ENCODE data around the gene SLC30A5. TPM values are rescaled to one million over a fixed set of nuclear protein-coding genes. Genes with fewer than 3 reads are reported as not detected.

Gene SLC30A5
- total and polyA plus RNA-seq, 2 of the 13 experiments (the other 11 are each of a cell fraction or from before 2014, with no cell fraction given) = 46.0 to 53.6 TPM

GRCh38 chr5:69090158-69090557, 3.7 kb upstream of the SLC30A5 start:
- DNase-seq (ENCODE audit: low spot score) (no peak), ATAC-seq (no peak), FAIRE-seq (no peak)
- no TSS peak for BruUV-seq (replicated peaks)
- Histone ChIP-seq H3K4me2 (ENCODE audit: low read depth, low read length) (no peak overlapping the region), H4K20me1 (ENCODE audit: insufficient read depth, low read length) (no peaks in the 10 kb centered on the region), H3K4me1 (ENCODE audit: insufficient read depth, low read length) (peaks cover 21% of the 10 kb centered on the region), H3K79me2 (ENCODE audit: insufficient read depth, low read length) (peaks cover 10% of the 10 kb centered on the region), H3K9me3 (ENCODE audit: low read length) (no peaks in the 10 kb centered on the region), H2AFZ (ENCODE audit: low read length) (no peak overlapping the region), H3K9ac (ENCODE audit: insufficient read depth, low read depth, low read length) (no peak overlapping the region), H3K4me3 (replicated peaks in 1 of 3; ENCODE audit: insufficient read depth in 1 of 3, low read depth in 2 of 3, low read length in 3 of 3) (no peak overlapping the region), H3K27me3 (ENCODE audit: control insufficient read depth in 1 of 2, insufficient read depth in 2 of 2, low read length in 2 of 2) (no peaks in the 10 kb centered on the region), H3K36me3 (replicated peaks in 1 of 2; ENCODE audit: control insufficient read depth in 1 of 2, insufficient read depth in 2 of 2, low read length in 2 of 2) (no peaks in the 10 kb centered on the region), H3K27ac (ENCODE audit: extremely low read length, insufficient read depth, low read length) (no peak overlapping the region)
- TF ChIP-seq ZNF773 (CRISPR knock-in tag; IDR thresholded peaks at IDR 0.05; ENCODE audit: borderline replicate concordance) (no peak), DZIP1 (CRISPR knock-in tag; IDR thresholded peaks at IDR 0.05) (no peak), ZEB1 (IDR thresholded peaks at IDR 0.05; ENCODE audit: insufficient replicate concordance, low read depth) (no peak), CEBPG (CRISPR knock-in tag; IDR thresholded peaks at IDR 0.05) (no peak), ZNF383 (CRISPR knock-in tag; IDR thresholded peaks at IDR 0.05; ENCODE audit: borderline replicate concordance) (no peak), TEAD3 (CRISPR knock-in tag; optimal IDR thresholded peaks at IDR 0.05; ENCODE audit: borderline replicate concordance) (no peak), PHF5A (CRISPR knock-in tag; IDR thresholded peaks at IDR 0.05; ENCODE audit: low read depth, unreplicated experiment) (no peak), ZBTB2 (CRISPR knock-in tag; IDR thresholded peaks at IDR 0.05; ENCODE audit: low read depth) (no peak), ZNF296 (CRISPR knock-in tag; conservative IDR thresholded peaks at IDR 0.05) (no peak), ZNF224 (CRISPR knock-in tag; IDR thresholded peaks at IDR 0.05) (no peak), BHLHE40 (IDR thresholded peaks at IDR 0.05; ENCODE audit: low read length) (no peak), HDAC2 (CRISPR knock-in tag; IDR thresholded peaks at IDR 0.05) (no peak), UBTF (CRISPR knock-in tag; IDR thresholded peaks at IDR 0.05) (no peak), FIP1L1 (IDR thresholded peaks at IDR 0.05; ENCODE audit: borderline replicate concordance, insufficient read depth, low read depth, low read length) (no peak), ZNF121 (CRISPR knock-in tag; IDR thresholded peaks at IDR 0.05) (no peak), RAD21 (CRISPR knock-in tag; IDR thresholded peaks at IDR 0.05) (no peak), NFE2L2 (IDR thresholded peaks at IDR 0.05; ENCODE audit: low read length) (no peak)
- in situ Hi-C loops (cut with HindIII; ENCODE audit: extremely low pct_ligation_motif_present, low pct_unique_long_range_greater_than_20kb) = loop anchor here (10.0 kb wide), 1 partner anchor 245 kb away; the partner anchor contains the start of gene CCDC125
- intact Hi-C loops (cut with micrococcal nuclease; ENCODE audit: unreplicated experiment) = loop anchor here (5.0 kb wide), 1 partner anchor 127 kb away; a partner anchor contains a TSS
- 65% methylated on average over 3 of the region's 3 CpGs for WGBS (ENCODE audit: low lambda C conversion rate)
- ChIA-PET CTCF (ENCODE audit: low intra/inter-chr PET ratio, low total read pairs) (no interaction called here), POLR2A (no interaction called here)
